HG03457 (cell line): Measurements from ENCODE around the gene BAX.
A peak's percentile ranks its signal among the peaks of the same experiment; 100 is the strongest.
"Not testable (repeated sequence)": the region's sequence is repeated elsewhere in the genome, so short reads cannot be mapped to it uniquely, and the experiment has no call there.

Experiments
- ATAC-seq: cut with Tn5 transposase; IDR thresholded peaks from one replicate; pipeline ENCODE4 v1.9.1; 2021; ENCODE audit warnings: moderate number of reproducible peaks; ENCODE audit not compliant: unreplicated experiment

The BAX gene

GRCh38 chr19:48954595-48955307 is at the start of gene BAX:
Gene BAX, plus strand, starts transcription at chr19:48954875. Its CDS starts 54 bp downstream, at chr19:48954929.
- peak; percentile 56 for ATAC-seq

GRCh38 chr19:48905664-48906063 is 49.0 kb upstream of the BAX start:
- ATAC-seq, result no peak

- ATAC-seq, result no peak
Observed at GRCh38 chr19:48906324-48906723, 48.4 kb upstream of the BAX start.

GRCh38 chr19:48907671-48908070 is 47.0 kb upstream of the BAX start:
- no peak for ATAC-seq

- ATAC-seq, result not testable (repeated sequence)
Observed at GRCh38 chr19:48909424-48910077, 45.1 kb upstream of the BAX start.

GRCh38 chr19:48910803-48911202 is 43.9 kb upstream of the BAX start:
- ATAC-seq, result no peak

- no peak for ATAC-seq
Observed at GRCh38 chr19:48913114-48913889, 41.4 kb upstream of the BAX start.

DNA sequence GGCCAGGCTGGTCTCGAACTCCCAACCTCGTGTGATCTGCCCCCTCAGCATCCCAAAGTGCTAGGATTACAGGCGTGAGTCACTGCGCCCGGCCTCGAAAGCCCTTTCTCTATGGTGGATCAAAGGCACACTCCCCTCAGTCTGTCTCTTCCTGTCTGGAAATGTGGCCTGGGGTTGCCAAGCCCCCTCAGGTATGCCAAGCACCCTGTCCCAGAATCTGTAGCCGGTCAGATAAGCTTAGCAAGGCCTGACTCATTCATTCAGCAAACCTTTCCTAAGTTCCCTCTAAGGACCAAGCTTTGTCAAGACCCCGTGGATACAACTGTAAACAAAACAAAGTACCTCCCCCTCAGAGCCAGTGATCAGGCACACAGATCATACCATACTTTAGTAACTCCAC is 40.5 kb upstream of the BAX start:
- ATAC-seq, result no peak

DNA sequence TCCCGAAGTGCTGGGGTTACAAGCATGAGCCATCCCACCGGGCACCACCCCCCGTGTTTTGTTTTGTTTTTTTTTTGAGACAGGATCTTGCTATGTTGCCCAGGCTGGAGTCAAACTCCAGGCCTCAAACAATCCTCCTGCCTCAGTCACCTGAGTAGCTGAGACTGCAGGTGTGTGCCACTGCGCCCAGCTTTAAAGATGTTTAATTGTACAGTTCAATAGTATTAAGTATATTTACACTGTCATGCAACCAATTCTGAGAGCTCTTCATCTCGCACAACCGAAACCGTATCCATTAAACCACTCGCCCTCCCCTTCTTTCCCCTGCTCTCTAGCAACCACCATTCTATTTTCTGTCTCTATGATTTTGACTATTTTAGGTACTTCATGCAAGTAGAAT is 38.9 kb upstream of the BAX start:
- ATAC-seq, result no peak

GRCh38 chr19:48918071-48918470 is 36.6 kb upstream of the BAX start:
- no peak for ATAC-seq

DNA sequence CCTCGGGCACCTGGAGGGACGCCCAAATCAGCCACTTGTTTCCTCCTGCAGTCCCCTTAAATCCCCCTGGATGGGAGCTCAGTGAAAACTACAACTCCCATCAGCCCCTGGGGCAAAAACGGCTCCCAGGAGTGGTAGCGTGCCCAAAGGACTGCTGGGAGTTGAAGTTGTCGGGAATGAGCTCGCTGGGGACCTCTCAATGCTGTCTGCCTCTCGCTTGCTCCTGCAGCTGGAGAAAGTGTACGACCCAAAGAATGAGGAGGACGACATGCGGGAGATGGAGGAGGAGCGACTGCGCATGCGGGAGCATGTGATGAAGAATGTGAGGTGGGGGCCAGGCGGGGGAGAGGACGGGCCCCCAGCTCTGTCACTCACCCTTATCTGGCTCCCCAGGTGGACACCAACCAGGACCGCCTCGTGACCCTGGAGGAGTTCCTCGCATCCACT is 35.9 kb upstream of the BAX start:
- ATAC-seq, result no peak

DNA sequence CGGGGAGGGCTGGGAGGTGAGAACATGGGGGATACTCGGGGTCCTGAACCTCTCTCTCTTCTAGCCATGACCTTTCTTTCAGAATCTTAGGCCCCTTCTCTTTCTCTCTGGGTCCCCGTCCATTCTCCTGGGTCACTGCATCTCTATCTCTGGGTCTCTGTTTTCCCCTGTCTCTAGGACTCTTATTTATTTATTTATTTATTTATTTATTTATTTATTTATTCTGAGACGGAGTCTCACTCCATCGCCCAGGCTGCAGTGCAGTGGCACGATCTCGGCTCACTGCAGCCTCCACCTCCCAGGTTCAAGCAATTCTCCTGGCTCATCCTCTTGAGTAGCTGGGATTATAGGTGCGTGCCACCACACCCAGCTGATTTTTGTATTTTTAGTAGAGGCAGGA is 35.4 kb upstream of the BAX start:
- ATAC-seq, result not testable (repeated sequence)

DNA sequence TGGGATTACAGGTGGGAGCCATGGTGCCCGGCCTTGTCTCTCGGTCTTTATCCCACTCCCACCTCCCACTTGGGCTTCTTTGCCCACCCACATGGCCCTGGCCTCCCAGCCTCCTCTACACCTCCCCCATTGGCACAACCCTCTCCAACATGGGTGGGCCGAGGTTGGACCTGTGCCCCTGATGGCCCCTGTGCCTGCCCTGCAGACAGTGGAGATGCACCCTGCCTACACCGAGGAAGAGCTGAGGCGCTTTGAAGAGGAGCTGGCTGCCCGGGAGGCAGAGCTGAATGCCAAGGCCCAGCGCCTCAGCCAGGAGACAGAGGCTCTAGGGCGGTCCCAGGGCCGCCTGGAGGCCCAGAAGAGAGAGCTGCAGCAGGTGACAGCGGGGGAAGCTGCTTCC is 33.7 kb upstream of the BAX start:
- ATAC-seq, result no peak

GRCh38 chr19:48921721-48922500 is 32.8 kb upstream of the BAX start:
- no peak for ATAC-seq

- ATAC-seq, result no peak
Observed at GRCh38 chr19:48922548-48923490, 31.9 kb upstream of the BAX start.

GRCh38 chr19:48925240-48925843 is 29.3 kb upstream of the BAX start:
- ATAC-seq, result no peak

- not testable (repeated sequence) for ATAC-seq
Observed at GRCh38 chr19:48925890-48926289, 28.8 kb upstream of the BAX start.

GRCh38 chr19:48926909-48927308 is 27.8 kb upstream of the BAX start:
- ATAC-seq, result no peak

GRCh38 chr19:48927692-48928091 is 27.0 kb upstream of the BAX start:
- ATAC-seq, result not testable (repeated sequence)
